Uterus (tissue), 2 donors: Measurements from ENCODE around the gene POLRMT.

ENCODE experiments used
- POLR2A ChIP-seq, 2 donors: fragments of 450-650 bp; IDR thresholded peaks; one replicate each; pipeline ENCODE4 v1.6.1; 2016; ENCODE audit warnings: antibody characterized with exemption in 2 of 2, mild to moderate bottlenecking in 1 of 2, moderate library complexity in 1 of 2
- TF ChIP-seq, protein P1 (sequence below), 4 experiments: fragments of 200-600 bp in 2 of 4; fragments of 450-650 bp in 2 of 4; sonication (generic) in 2 of 4; IDR thresholded peaks; one replicate each; pipeline ENCODE4 v1.5.1; 2016 to 2019; ENCODE audit warnings: antibody characterized with exemption in 4 of 4, mild to moderate bottlenecking in 2 of 4, moderate library complexity in 1 of 4

DNA sequence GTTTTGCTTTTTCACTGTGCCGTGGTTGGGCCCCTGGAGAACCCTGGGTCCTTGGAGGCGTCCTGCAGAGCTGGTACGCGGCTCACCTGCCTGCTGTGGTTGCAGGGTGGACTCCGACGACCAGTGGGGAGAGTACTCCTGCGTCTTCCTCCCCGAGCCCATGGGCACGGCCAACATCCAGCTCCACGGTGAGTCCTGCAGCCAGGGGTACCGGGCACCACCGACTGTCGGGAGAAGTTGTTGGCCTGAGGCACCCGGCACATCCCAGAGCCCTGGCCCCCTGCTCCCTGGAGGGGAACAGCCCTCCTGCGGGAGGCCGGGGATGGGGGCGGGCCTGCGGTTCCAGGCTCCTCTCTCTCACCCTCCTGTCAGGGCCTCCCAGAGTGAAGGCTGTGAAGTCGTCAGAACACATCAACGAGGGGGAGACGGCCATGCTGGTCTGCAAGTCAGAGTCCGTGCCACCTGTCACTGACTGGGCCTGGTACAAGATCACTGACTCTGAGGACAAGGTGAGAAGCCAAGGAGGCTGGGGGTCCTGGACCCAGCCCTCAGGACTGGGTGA, 53.0 kb downstream of the POLRMT start:
- TF ChIP-seq, protein P1, sequence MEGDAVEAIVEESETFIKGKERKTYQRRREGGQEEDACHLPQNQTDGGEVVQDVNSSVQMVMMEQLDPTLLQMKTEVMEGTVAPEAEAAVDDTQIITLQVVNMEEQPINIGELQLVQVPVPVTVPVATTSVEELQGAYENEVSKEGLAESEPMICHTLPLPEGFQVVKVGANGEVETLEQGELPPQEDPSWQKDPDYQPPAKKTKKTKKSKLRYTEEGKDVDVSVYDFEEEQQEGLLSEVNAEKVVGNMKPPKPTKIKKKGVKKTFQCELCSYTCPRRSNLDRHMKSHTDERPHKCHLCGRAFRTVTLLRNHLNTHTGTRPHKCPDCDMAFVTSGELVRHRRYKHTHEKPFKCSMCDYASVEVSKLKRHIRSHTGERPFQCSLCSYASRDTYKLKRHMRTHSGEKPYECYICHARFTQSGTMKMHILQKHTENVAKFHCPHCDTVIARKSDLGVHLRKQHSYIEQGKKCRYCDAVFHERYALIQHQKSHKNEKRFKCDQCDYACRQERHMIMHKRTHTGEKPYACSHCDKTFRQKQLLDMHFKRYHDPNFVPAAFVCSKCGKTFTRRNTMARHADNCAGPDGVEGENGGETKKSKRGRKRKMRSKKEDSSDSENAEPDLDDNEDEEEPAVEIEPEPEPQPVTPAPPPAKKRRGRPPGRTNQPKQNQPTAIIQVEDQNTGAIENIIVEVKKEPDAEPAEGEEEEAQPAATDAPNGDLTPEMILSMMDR (IDR thresholded peaks at IDR 0.05) = no peak
- no peak for TF ChIP-seq POLR2A (IDR thresholded peaks at IDR 0.05)
